ENCODE results near the gene P2RX5.

Gene P2RX5

GRCh38 chr17:3636908-3637373, 59.0 kb downstream of the P2RX5 start:
- Histone ChIP-seq H3K27me3 (ENCODE audit: control insufficient read depth in 1 of 2, insufficient read depth in 2 of 2, low read length in 2 of 2) (no peaks in the 10 kb centered on the region), H3K27ac (ENCODE audit: low read length) (peak overlapping the region; percentile 93), H3K9me3 (ENCODE audit: control insufficient read depth in 2 of 2, low read length in 2 of 2) (no peaks in the 10 kb centered on the region), H3K36me3 (ENCODE audit: control insufficient read depth in 2 of 2, insufficient read depth in 2 of 2, low read length in 2 of 2) (peaks cover 0 to 8% of the 10 kb centered on the region in 2 donors), H3K4me3 (ENCODE audit: low read length in 2 of 2) (peak overlapping the region; percentile 90 to 94), H3K4me1 (ENCODE audit: control insufficient read depth, insufficient read depth, low read length) (peaks cover 14% of the 10 kb centered on the region), H3K9ac (ENCODE audit: low read length in 2 of 2) (peak overlapping the region; percentile 76 to 90)

- Histone ChIP-seq H3K36me3 (ENCODE audit: control insufficient read depth in 2 of 2, insufficient read depth in 2 of 2, low read length in 2 of 2) (peaks cover 0 to 8% of the 10 kb centered on the region in 2 donors), H3K4me3 (ENCODE audit: low read length in 2 of 2) (peak within 1 kb of the TSS; percentile 90 to 94), H3K9ac (ENCODE audit: low read length in 2 of 2) (peak within 1 kb of the TSS; percentile 76 to 90), H3K9me3 (ENCODE audit: control insufficient read depth in 2 of 2, low read length in 2 of 2) (no peaks in the 10 kb centered on the region), H3K27ac (ENCODE audit: low read length) (peak within 1 kb of the TSS; percentile 93), H3K4me1 (ENCODE audit: control insufficient read depth, insufficient read depth, low read length) (peaks cover 14% of the 10 kb centered on the region), H3K27me3 (ENCODE audit: control insufficient read depth in 1 of 2, insufficient read depth in 2 of 2, low read length in 2 of 2) (no peaks in the 10 kb centered on the region)
Measured at GRCh38 chr17:3636154-3636907, 59.6 kb downstream of the P2RX5 start, which contains the start of the genes CTNS and SHPK. Gene CTNS, plus strand, starts transcription at chr17:3636760. Its CDS starts 3,447 bp downstream, at chr17:3640207. Gene SHPK, minus strand, starts transcription at chr17:3636250. Its CDS starts 31 bp downstream, at chr17:3636219.

GRCh38 chr17:3635474-3636153, 60.3 kb downstream of the P2RX5 start:
- Histone ChIP-seq H3K27me3 (ENCODE audit: control insufficient read depth in 1 of 2, insufficient read depth in 2 of 2, low read length in 2 of 2) (no peaks in the 10 kb centered on the region), H3K9ac (ENCODE audit: low read length in 2 of 2) (peak overlapping the region; percentile 66 to 71), H3K9me3 (ENCODE audit: control insufficient read depth in 2 of 2, low read length in 2 of 2) (no peaks in the 10 kb centered on the region), H3K4me1 (ENCODE audit: control insufficient read depth, insufficient read depth, low read length) (peaks cover 14% of the 10 kb centered on the region), H3K4me3 (ENCODE audit: low read length in 2 of 2) (peak overlapping the region; percentile 90 to 94), H3K36me3 (ENCODE audit: control insufficient read depth in 2 of 2, insufficient read depth in 2 of 2, low read length in 2 of 2) (peaks cover 0 to 4% of the 10 kb centered on the region in 2 donors), H3K27ac (ENCODE audit: low read length) (peak overlapping the region; percentile 93)

GRCh38 chr17:3632287-3632686, 63.7 kb downstream of the P2RX5 start:
- Histone ChIP-seq H3K36me3 (ENCODE audit: control insufficient read depth in 2 of 2, insufficient read depth in 2 of 2, low read length in 2 of 2) (peaks cover 12 to 18% of the 10 kb centered on the region in 2 donors), H3K4me3 (ENCODE audit: low read length in 2 of 2) (no peak overlapping the region), H3K9me3 (ENCODE audit: control insufficient read depth in 2 of 2, low read length in 2 of 2) (no peaks in the 10 kb centered on the region)

GRCh38 chr17:3630781-3631180, 65.2 kb downstream of the P2RX5 start:
- Histone ChIP-seq H3K27me3 (ENCODE audit: control insufficient read depth in 1 of 2, insufficient read depth in 2 of 2, low read length in 2 of 2) (no peaks in the 10 kb centered on the region), H3K9ac (ENCODE audit: low read length in 2 of 2) (no peak overlapping the region), H3K27ac (ENCODE audit: low read length) (no peak overlapping the region), H3K9me3 (ENCODE audit: control insufficient read depth in 2 of 2, low read length in 2 of 2) (no peaks in the 10 kb centered on the region), H3K4me1 (ENCODE audit: control insufficient read depth, insufficient read depth, low read length) (peaks cover 6% of the 10 kb centered on the region), H3K4me3 (ENCODE audit: low read length in 2 of 2) (no peak overlapping the region), H3K36me3 (ENCODE audit: control insufficient read depth in 2 of 2, insufficient read depth in 2 of 2, low read length in 2 of 2) (peaks cover 12 to 24% of the 10 kb centered on the region in 2 donors)

More at GRCh38 chr17:3632287-3632686, 63.7 kb downstream of the P2RX5 start:
- Histone ChIP-seq H3K27me3 (ENCODE audit: control insufficient read depth in 1 of 2, insufficient read depth in 2 of 2, low read length in 2 of 2) (no peaks in the 10 kb centered on the region), H3K4me1 (ENCODE audit: control insufficient read depth, insufficient read depth, low read length) (peaks cover 13% of the 10 kb centered on the region), H3K27ac (ENCODE audit: low read length) (no peak overlapping the region), H3K9ac (ENCODE audit: low read length in 2 of 2) (no peak overlapping the region)

GRCh38 chr17:3627769-3628167, 68.2 kb downstream of the P2RX5 start:
- H3K36me3 ChIP-seq (ENCODE audit: control insufficient read depth in 2 of 2, insufficient read depth in 2 of 2, low read length in 2 of 2): peaks cover 28 to 37% of the 10 kb centered on the region in 2 donors
- H3K4me1 ChIP-seq (ENCODE audit: control insufficient read depth, insufficient read depth, low read length): peaks cover 4% of the 10 kb centered on the region
- no peaks in the 10 kb centered on the region for H3K9me3 ChIP-seq (ENCODE audit: control insufficient read depth in 2 of 2, low read length in 2 of 2)
- H3K27me3 ChIP-seq (ENCODE audit: control insufficient read depth in 1 of 2, insufficient read depth in 2 of 2, low read length in 2 of 2): no peaks in the 10 kb centered on the region
- no peak overlapping the region for H3K9ac ChIP-seq (ENCODE audit: low read length in 2 of 2)
- H3K4me3 ChIP-seq (ENCODE audit: low read length in 2 of 2): no peak overlapping the region
- no peak overlapping the region for H3K27ac ChIP-seq (ENCODE audit: low read length)

- Histone ChIP-seq H3K27ac (ENCODE audit: low read length) (no peak overlapping the region), H3K4me3 (ENCODE audit: low read length in 2 of 2) (no peak overlapping the region), H3K9ac (ENCODE audit: low read length in 2 of 2) (no peak overlapping the region), H3K36me3 (ENCODE audit: control insufficient read depth in 2 of 2, insufficient read depth in 2 of 2, low read length in 2 of 2) (peaks cover 31 to 41% of the 10 kb centered on the region in 2 donors), H3K9me3 (ENCODE audit: control insufficient read depth in 2 of 2, low read length in 2 of 2) (no peaks in the 10 kb centered on the region), H3K27me3 (ENCODE audit: control insufficient read depth in 1 of 2, insufficient read depth in 2 of 2, low read length in 2 of 2) (no peaks in the 10 kb centered on the region), H3K4me1 (ENCODE audit: control insufficient read depth, insufficient read depth, low read length) (peaks cover 4% of the 10 kb centered on the region)
Measured at GRCh38 chr17:3626831-3627768, 68.9 kb downstream of the P2RX5 start.
